ENCODE data around the gene WDR33.
A peak's percentile ranks its signal among the peaks of the same experiment; 100 is the strongest.
"Not testable (repeated sequence)": the region's sequence is repeated elsewhere in the genome, so short reads cannot be mapped to it uniquely, and the experiment has no call there.

The WDR33 gene

DNA sequence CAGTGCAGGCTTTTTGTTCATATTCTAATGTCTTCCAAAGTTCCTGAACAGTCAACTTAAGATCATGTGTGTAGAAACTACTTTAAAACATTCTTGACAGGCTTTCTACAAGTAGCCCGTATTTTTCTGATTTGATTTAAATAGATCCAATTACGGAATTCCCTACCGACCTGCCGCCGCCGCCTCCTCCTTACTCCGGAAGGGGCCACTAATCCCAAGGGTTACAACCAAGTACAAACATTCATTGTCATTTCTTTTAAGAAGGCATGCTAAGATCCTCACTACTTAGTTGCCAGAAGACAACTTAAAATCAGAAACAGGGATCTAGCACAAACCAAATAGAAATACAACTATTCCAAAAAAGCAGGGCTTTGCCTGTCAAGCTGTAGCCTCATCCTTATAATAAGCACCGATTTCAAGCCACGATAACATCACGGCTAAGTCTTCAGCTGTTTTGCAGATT is 784 bp downstream of the WDR33 start:
- DNase-seq (ENCODE audit: low spot score) = peak; percentile 32

DNA sequence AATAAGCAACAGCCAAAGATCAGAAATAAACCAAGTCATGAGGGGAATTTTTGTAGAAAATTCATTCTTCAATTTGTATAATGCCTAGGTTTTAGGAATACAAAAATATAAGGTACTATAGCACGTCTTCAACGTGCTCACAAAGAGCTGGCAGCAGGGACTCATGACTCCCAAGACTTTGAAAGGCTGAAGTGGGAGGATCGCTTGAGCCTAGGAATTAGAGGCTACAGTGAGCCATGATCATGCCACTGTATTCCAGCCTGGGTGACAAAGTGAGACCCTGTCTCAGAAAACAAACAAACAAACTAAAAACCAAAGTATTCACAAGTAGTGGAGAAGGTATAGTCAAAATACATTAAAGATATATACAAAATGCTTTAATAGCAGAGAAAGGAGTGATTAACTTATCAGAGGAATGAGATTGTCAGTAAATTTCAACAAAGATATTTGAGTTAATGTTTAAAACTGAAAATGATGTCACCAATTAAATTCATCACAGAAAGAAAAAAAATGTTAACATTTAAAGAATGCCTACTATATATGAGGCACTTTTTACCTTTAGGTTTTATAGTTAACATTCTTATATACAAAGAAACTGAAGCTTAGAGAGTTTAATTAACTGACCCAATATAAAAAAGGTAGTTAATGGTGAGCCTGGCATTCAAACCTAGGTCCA is 3.2 kb downstream of the WDR33 start:
- no peak for DNase-seq (ENCODE audit: low spot score)

DNA sequence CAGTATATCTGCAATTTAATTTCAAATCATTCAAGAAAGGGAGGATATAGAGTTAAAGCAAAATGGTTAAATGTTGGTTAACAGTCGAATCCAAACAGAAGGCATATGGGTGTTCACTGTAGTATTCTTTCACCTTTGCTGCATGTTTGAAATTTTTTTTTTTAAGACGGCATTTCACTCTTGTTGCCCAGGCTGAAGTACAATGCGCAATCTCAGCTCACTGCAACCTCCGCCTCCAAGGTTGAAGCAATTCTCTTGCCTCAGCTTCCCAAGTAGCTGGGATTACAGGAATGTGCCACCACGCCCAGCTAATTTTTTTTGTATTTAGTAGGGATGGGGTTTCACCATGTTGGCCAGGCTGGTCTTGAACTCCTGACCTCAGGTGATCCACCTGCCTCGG is 4.1 kb downstream of the WDR33 start:
- not testable (repeated sequence) for DNase-seq (ENCODE audit: low spot score)

GRCh38 chr2:127805491-127805890 is 5.5 kb downstream of the WDR33 start:
- DNase-seq (ENCODE audit: low spot score) = no peak

- no peak for DNase-seq (ENCODE audit: low spot score)
Measured at GRCh38 chr2:127799926-127800325, 11.0 kb downstream of the WDR33 start.

DNA sequence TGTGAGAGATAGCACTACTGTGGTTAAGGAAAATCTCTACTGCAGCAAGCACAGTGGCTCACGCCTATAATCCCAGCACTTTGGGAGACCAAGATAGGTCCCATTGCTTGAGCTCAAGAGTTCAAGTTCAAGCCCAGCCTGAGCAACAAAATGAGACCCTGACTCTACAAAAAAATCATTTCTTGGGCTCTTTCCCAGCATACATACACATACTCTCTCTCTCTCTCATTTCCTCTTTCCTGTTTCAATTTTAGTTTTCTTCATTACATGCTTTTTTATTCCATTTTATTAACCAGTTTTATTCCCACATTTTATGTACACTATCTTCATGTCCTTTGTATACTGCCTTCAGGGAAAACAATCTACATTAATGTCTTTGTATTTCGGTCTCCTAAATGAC is 14.6 kb downstream of the WDR33 start:
- no peak for DNase-seq (ENCODE audit: low spot score)

DNA sequence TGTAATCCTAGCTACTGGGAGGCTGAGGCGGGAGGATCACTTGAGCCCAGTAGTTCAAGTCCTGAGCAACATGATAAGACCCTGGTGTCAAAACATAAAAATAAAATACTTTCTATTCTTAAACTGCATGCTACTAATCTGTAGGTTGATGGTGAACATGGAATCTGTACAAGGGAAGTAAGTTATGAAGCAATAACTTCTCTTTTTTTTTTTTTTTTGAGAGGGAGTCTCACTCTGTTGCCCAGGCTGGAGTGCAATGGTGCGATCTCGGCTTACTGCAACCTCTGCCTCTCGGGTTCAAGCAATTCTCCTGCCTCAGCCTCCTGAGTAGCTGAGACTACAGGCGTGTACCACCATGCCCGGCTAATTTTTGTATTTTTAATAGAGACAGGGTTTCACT is 16.1 kb downstream of the WDR33 start:
- not testable (repeated sequence) for DNase-seq (ENCODE audit: low spot score)

- DNase-seq (ENCODE audit: low spot score) = no peak
Measured at GRCh38 chr2:127792805-127793204, 18.2 kb downstream of the WDR33 start.

GRCh38 chr2:127790694-127791529 is 20.1 kb downstream of the WDR33 start:
- DNase-seq (ENCODE audit: low spot score) = no peak

DNA sequence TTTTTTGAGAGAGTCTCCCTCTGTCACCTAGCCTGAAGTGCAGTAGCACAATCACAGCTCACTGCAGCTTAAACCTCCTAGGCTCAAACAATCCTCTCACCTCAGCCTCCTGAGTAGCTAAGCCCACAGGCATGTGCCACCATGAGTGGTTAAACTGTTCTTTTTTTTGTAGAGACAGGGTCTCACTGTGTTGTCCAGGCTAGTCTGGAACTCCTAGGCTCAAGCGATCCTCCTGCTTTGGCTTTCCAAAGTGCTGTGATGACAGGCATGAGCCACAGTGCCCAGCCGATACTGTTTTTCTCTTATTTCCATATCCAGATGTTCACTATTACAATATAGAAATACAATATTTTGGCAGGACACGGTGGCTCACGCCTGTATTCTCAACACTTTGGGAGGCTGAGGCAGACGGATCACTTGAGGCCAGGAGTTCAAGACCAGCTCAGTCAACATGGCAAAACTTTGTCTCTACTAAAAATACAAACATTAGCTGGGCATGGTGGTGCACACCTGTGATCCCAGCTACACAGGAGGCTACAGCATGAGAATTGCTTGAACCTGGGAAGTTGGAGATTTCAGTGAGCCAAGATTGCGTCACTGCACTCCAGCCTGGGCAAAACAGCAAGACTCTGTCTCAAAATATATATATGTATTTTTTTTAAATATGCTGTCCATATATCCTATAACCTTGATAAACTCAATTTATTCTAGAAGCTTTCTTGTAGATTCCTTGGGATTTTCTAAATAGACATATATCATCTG is 24.7 kb downstream of the WDR33 start:
- DNase-seq (ENCODE audit: low spot score) = no peak

- DNase-seq (ENCODE audit: low spot score) = no peak
Measured at GRCh38 chr2:127784965-127785518, 25.9 kb downstream of the WDR33 start.

- DNase-seq (ENCODE audit: low spot score) = no peak
Measured at GRCh38 chr2:127783101-127783500, 27.9 kb downstream of the WDR33 start.

DNA sequence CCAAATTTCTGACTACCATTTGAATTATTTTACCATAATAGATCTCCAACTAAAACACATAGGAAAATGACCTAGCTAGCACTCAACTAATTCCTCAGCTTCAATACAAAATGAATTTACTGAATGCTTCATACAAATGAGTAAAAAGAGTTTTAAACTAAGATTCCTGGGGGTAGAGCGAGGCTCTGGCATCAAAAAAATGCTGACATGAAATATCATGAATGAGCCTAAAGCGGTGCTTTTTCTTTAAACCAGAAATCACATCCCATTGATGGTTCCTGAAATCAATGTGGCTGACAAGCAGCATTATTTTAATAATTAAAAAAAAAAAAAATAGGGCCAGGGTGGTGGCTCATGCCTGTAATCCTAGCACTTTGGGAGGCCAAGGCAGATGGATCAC is 32.1 kb downstream of the WDR33 start:
- no peak for DNase-seq (ENCODE audit: low spot score)

- no peak for DNase-seq (ENCODE audit: low spot score)
Measured at GRCh38 chr2:127778447-127778846, 32.5 kb downstream of the WDR33 start.

- no peak for DNase-seq (ENCODE audit: low spot score)
Measured at GRCh38 chr2:127776122-127776780, 34.7 kb downstream of the WDR33 start.

GRCh38 chr2:127771756-127772155 is 39.2 kb downstream of the WDR33 start:
- DNase-seq (ENCODE audit: low spot score) = peak; percentile 35

GRCh38 chr2:127770973-127771735 is 39.8 kb downstream of the WDR33 start:
- DNase-seq (ENCODE audit: low spot score) = peak; percentile 15

GRCh38 chr2:127770534-127770933 is 40.4 kb downstream of the WDR33 start:
- not testable (repeated sequence) for DNase-seq (ENCODE audit: low spot score)

DNA sequence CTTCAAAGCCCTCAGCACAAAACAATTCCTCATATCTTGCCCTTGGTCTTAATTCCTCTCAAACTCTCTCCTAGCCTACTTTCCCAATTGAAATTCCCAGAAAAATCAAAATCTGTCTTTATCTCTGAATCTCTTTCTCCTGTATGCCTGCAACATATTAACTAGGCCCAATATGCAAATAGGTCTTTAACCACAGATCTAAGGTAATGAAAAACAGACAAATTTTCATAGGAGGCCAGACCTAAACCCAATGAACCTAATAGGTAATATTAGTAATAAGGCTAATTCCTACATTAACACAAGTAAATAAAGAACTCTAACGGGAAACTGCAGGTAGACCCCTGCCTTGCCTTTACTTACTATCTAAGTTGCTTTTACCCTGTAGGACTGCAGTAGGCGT is 41.4 kb downstream of the WDR33 start:
- DNase-seq (ENCODE audit: low spot score) = no peak

DNA sequence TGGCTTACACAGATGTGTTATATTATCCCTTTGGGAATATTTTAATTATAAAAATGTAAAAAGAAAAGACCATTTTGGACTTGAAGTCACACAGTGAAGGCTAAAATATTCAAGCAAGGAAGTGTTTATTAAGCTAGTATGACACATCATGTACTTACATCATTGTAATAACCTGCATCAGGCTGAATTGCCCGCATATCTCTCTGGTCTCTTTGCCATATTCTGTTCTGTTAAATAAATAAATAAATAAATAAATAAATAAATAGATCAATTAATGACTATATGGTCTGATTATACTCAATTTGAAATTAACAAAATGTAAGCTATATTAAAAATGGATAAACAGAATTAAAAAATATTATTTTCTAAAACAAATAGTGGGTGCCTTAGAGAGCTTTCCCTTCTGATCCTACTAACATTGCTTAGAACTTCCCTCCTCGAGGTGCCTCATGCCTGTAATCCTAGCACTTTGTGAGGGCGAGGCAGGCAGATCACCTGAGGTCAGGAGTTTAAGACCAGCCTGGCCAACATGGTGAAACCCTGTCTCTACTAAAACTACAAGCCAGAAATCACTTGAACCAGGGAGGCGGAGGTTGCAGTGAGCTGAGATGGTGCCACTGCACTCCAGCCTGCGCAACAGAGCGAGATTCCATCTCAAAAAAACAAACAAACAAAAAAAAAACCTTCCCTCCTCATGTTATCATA is 42.0 kb downstream of the WDR33 start:
- no peak for DNase-seq (ENCODE audit: low spot score)
